IMR-90 (cell line): ENCODE measurements around the gene MRAP. TPM values are rescaled to one million over a fixed set of nuclear protein-coding genes. Genes with fewer than 3 reads are reported as not detected.

Experiments used
- ATAC-seq: fragments of 200-7000 bp; cut with Tn5 transposase; 2 replicates; pipeline ENCODE4 v1.9.1; 2020; ENCODE audit warnings: low read depth, mild to moderate bottlenecking, moderate library complexity
- BruUV-seq: library from RNA; stranded (reverse); fragments of 400-500 nt; replicated peaks from 2 replicates; lab custom pipeline; 2021; lab: Mats Ljungman, UMichigan
- CTCF ChIA-PET: fragments of 300-600 bp; formaldehyde crosslinking; extraction: SDS; loops from one replicate; lab custom pipeline; 2021; ENCODE audit warnings: antibody characterized with exemption; lab: Yijun Ruan, JAX
- POLR2A ChIA-PET: fragments of 300-600 bp; sonication (Branson Sonifier 250); formaldehyde crosslinking; loops from one replicate; lab custom pipeline; 2022; ENCODE audit warnings: antibody characterized with exemption; ENCODE audit not compliant: unreplicated experiment; lab: Charles Lee
- DNase-seq: peaks from one replicate; pipeline ENCODE4 v3.0.0; 2013
- H2AFZ ChIP-seq: replicated peaks from 2 replicates; pipeline ENCODE3; 2013; ENCODE audit warnings: low read length, mild to moderate bottlenecking; ENCODE audit not compliant: poor library complexity
- H2AK5ac ChIP-seq: 2 replicates; pipeline ENCODE4 v1.6.1; 2013; ENCODE audit warnings: low read depth, low read length, inconsistent platforms
- H2AK9ac ChIP-seq: replicated peaks from 2 replicates; pipeline ENCODE3; 2013; ENCODE audit warnings: mild to moderate bottlenecking, low read depth, low read length, moderate library complexity; ENCODE audit not compliant: poor library complexity
- H2BK120ac ChIP-seq: 2 replicates; pipeline ENCODE4 v1.6.1; 2013; ENCODE audit warnings: low read depth, low read length, inconsistent platforms
- H2BK15ac ChIP-seq: 3 replicates; pipeline ENCODE4 v1.6.1; 2013; ENCODE audit warnings: low read depth, low read length, inconsistent platforms
- H2BK20ac ChIP-seq: 2 replicates; pipeline ENCODE4 v1.6.1; 2013; ENCODE audit warnings: low read depth, mild to moderate bottlenecking, inconsistent platforms, low read length, moderate library complexity
- H2BK5ac ChIP-seq: 2 replicates; pipeline ENCODE4 v1.6.1; 2013; ENCODE audit warnings: mild to moderate bottlenecking, low read depth, low read length, inconsistent platforms; ENCODE audit not compliant: poor library complexity, severe bottlenecking
- H3K14ac ChIP-seq: replicated peaks from 2 replicates; pipeline ENCODE4 v1.6.1; 2013; ENCODE audit warnings: low read depth, low read length, inconsistent platforms
- H3K18ac ChIP-seq: 2 replicates; pipeline ENCODE4 v1.6.1; 2013; ENCODE audit warnings: low read depth, low read length, control low read depth
- H3K23ac ChIP-seq: 2 replicates; pipeline ENCODE4 v1.6.1; 2013; ENCODE audit warnings: low read depth, low read length, inconsistent platforms
- H3K27ac ChIP-seq: 2 replicates; pipeline ENCODE4 v1.5.1; 2013; ENCODE audit warnings: mild to moderate bottlenecking, control low read depth, low read length; ENCODE audit not compliant: insufficient read depth
- H3K27me3 ChIP-seq: 2 replicates; pipeline ENCODE4 v1.6.1; 2013; ENCODE audit warnings: low read length; ENCODE audit not compliant: control insufficient read depth, insufficient read depth
- H3K36me3 ChIP-seq: 2 replicates; pipeline ENCODE4 v1.6.1; 2013; ENCODE audit warnings: low read length, mixed read lengths; ENCODE audit not compliant: control insufficient read depth, insufficient read depth
- H3K4ac ChIP-seq: 2 replicates; pipeline ENCODE4 v1.6.1; 2013; ENCODE audit warnings: low read depth, low read length, inconsistent platforms
- H3K4me1 ChIP-seq: 2 replicates; pipeline ENCODE4 v1.6.1; 2013; ENCODE audit warnings: low read length, mixed read lengths; ENCODE audit not compliant: control insufficient read depth, insufficient read depth
- H3K4me2 ChIP-seq: 2 replicates; pipeline ENCODE4 v1.6.1; 2013; ENCODE audit warnings: low read depth, mild to moderate bottlenecking, control low read depth, low read length, moderate library complexity
- H3K4me3 ChIP-seq: 2 replicates; pipeline ENCODE4 v1.5.1; 2013; ENCODE audit warnings: low read depth, mild to moderate bottlenecking, control low read depth, low read length, moderate library complexity; ENCODE audit not compliant: insufficient read depth
- H3K56ac ChIP-seq: 2 replicates; pipeline ENCODE4 v1.6.1; 2013; ENCODE audit warnings: low read length, inconsistent platforms; ENCODE audit not compliant: insufficient read depth; ENCODE audit errors: extremely low read depth
- H3K79me1 ChIP-seq, 2 experiments: 2 replicates each; pipeline ENCODE4 v1.6.1; 2013; ENCODE audit warnings: low read length in 2 of 2, inconsistent platforms in 1 of 2, low read depth in 1 of 2
- H3K9ac ChIP-seq: 2 replicates; pipeline ENCODE4 v1.6.1; 2013; ENCODE audit warnings: low read depth, low read length, control low read depth
- H3K9me1 ChIP-seq: 2 replicates; pipeline ENCODE4 v1.6.1; 2013; ENCODE audit warnings: low read length, inconsistent platforms; ENCODE audit not compliant: insufficient read depth
- H3K9me3 ChIP-seq: 2 replicates; pipeline ENCODE4 v1.6.1; 2013; ENCODE audit warnings: low read length; ENCODE audit not compliant: control insufficient read depth, insufficient read depth
- H4K20me1 ChIP-seq: 2 replicates; pipeline ENCODE4 v1.6.1; 2013; ENCODE audit warnings: low read length, inconsistent platforms; ENCODE audit not compliant: insufficient read depth
- H4K5ac ChIP-seq: 2 replicates; pipeline ENCODE4 v1.6.1; 2013; ENCODE audit warnings: mild to moderate bottlenecking, low read depth, low read length, control low read depth
- H4K8ac ChIP-seq, 2 experiments: 2 replicates each; pipeline ENCODE4 v1.6.1; 2013; ENCODE audit warnings: low read depth in 2 of 2, low read length in 2 of 2, control low read depth in 1 of 2, inconsistent platforms in 1 of 2
- H4K91ac ChIP-seq: 2 replicates; pipeline ENCODE4 v1.6.1; 2013; ENCODE audit warnings: low read depth, low read length, inconsistent platforms; ENCODE audit not compliant: insufficient read depth
- BHLHE40 ChIP-seq: fragments of 150-350 bp; IDR thresholded peaks from 2 replicates; pipeline ENCODE4 v1.6.1; 2016; ENCODE audit warnings: mild to moderate bottlenecking, low read depth, low read length
- ELK1 ChIP-seq: fragments of 150-350 bp; IDR thresholded peaks from 2 replicates; pipeline ENCODE4 v1.6.1; 2016; ENCODE audit warnings: low read depth, mild to moderate bottlenecking, low read length, moderate library complexity, borderline replicate concordance
- MAZ ChIP-seq: IDR thresholded peaks from 2 replicates; pipeline ENCODE4 v1.6.1; 2012; ENCODE audit warnings: low read depth, mild to moderate bottlenecking, low read length, improper control_type of control experiment, moderate library complexity, borderline replicate concordance
- MXI1 ChIP-seq: IDR thresholded peaks from 2 replicates; pipeline ENCODE4 v1.6.1; 2012; ENCODE audit warnings: low read depth, mild to moderate bottlenecking, low read length, moderate library complexity, borderline replicate concordance
- NFE2L2 ChIP-seq: fragments of 150-350 bp; IDR thresholded peaks from 2 replicates; pipeline ENCODE4 v1.6.1; 2016; ENCODE audit warnings: low read depth, mild to moderate bottlenecking, low read length
- RFX5 ChIP-seq: IDR thresholded peaks from 2 replicates; pipeline ENCODE4 v1.8.0; 2012; ENCODE audit warnings: low read depth, mild to moderate bottlenecking, low read length, moderate library complexity
- SMC3 ChIP-seq: fragments of 150-350 bp; IDR thresholded peaks from 2 replicates; pipeline ENCODE4 v1.6.1; 2016; ENCODE audit warnings: low read depth, mild to moderate bottlenecking, antibody characterized with exemption, low read length, moderate library complexity
- USF2 ChIP-seq: fragments of 150-350 bp; IDR thresholded peaks from 2 replicates; pipeline ENCODE4 v1.6.1; 2017; ENCODE audit warnings: mild to moderate bottlenecking, antibody characterized with exemption, low read length, low read depth
- WGBS, 2 experiments: methylation state at CpG; one replicate each; pipeline versions ENCODE4 v1.1.5 to v1.1.7; 2013; ENCODE audit warnings: missing lambda C conversion rate in 2 of 2; ENCODE audit not compliant: insufficient read length in 1 of 2; ENCODE audit errors: extremely low coverage in 2 of 2; 5-methylcytosine and 5-hydroxymethylcytosine counted together
- dilution Hi-C: fragments of 300-500 bp; cut with HindIII; formaldehyde crosslinking; loops from one replicate; pipeline ENCODE4 v1.14.3; 2018; ENCODE audit warnings: low sequenced_read_pairs; ENCODE audit not compliant: unreplicated experiment
- in situ Hi-C: fragments of 300-500 bp; cut with MboI; formaldehyde crosslinking; loops from 3 replicates; pipeline ENCODE4 v1.14.3; 2019; ENCODE audit warnings: low sequenced_read_pairs, inconsistent platforms, mixed read lengths
- intact Hi-C: fragments of 100-400 bp; cut with micrococcal nuclease; formaldehyde crosslinking; loops from 2 replicates; pipeline ENCODE4 v1.10.0; 2022
- polyA plus RNA-seq, 3 experiments: library from polyadenylated mRNA; depleted of rRNA; stranded (reverse); fragments of >200 nt; gene quantifications; 2 replicates each; pipeline ENCODE4 v1.2.3, GENCODE V29; 2012; ENCODE audit warnings: low replicate concordance in 1 of 3
- total RNA-seq: library from RNA; depleted of rRNA; stranded (reverse); fragments of >200 nt; gene quantifications from 2 replicates; pipeline ENCODE4 v1.2.3, GENCODE V29; 2012

MRAP gene
- total and polyA plus RNA-seq, 2 of the 4 experiments (the other 2 are of a cell fraction) = not detected

GRCh38 chr21:32329331-32329730 lies 30.7 kb downstream of the MRAP start:
- DNase-seq (peak; percentile 53), ATAC-seq (peak; percentile 28)
- Histone ChIP-seq H3K27me3 (no peaks in the 10 kb centered on the region), H2BK20ac (no peak overlapping the region), H3K36me3 (peaks cover 37% of the 10 kb centered on the region), H2BK120ac (0 out of 2 replicates have a peak overlapping the region, but pooled peaks have one; percentile 6), H2BK5ac (peak overlapping the region; percentile 40), H3K9ac (no peak overlapping the region), H2AK5ac (no peak overlapping the region; the same call in 1 of the 2 replicates), H3K4ac (peak overlapping the region; percentile 16; the same call in 1 of the 2 replicates), H3K27ac (no peak overlapping the region), H4K8ac (no peak overlapping the region), H3K23ac (peak overlapping the region; percentile 38; the same call in 1 of the 2 replicates), H3K9me1 (peaks cover 10% of the 10 kb centered on the region), H4K91ac (no peak overlapping the region), H2AFZ (no peak overlapping the region), H2AK9ac (no peak overlapping the region), H3K4me1 (peaks cover 9% of the 10 kb centered on the region), H3K4me2 (no peak overlapping the region), H4K20me1 (no peaks in the 10 kb centered on the region; the same call in 1 of the 2 replicates), H4K5ac (no peak overlapping the region), H3K56ac (no peak overlapping the region), H3K18ac (no peak overlapping the region), H3K9me3 (no peaks in the 10 kb centered on the region), H2BK15ac (no peak overlapping the region), H3K79me1 (peaks cover 6 to 26% of the 10 kb centered on the region in 2 experiments; a peak in 3 of 4 replicates), H3K14ac (peak overlapping the region; percentile 52; the same call in 1 of the 2 replicates), H3K4me3 (no peak overlapping the region)
- intact Hi-C loops (no loop called here), in situ Hi-C loops (no loop called here), dilution Hi-C loops (no loop called here)
- CTCF ChIA-PET = no interaction called here
- TF ChIP-seq MAZ (no peak), BHLHE40 (no peak), NFE2L2 (no peak), MXI1 (no peak), USF2 (no peak), SMC3 (no peak), RFX5 (no peak), ELK1 (no peak)
- no CpG with 5 or more reads among the region's 2 CpGs for WGBS, 2 experiments
- no TSS peak for BruUV-seq
- POLR2A ChIA-PET = no interaction called here
